GM19238 (cell line): Measurements from ENCODE around the gene BRSK2.
"Not testable (repeated sequence)": the region's sequence is repeated elsewhere in the genome, so short reads cannot be mapped to it uniquely, and the experiment has no call there.

Experiments
- DNase-seq: peaks from one replicate; pipeline ENCODE4 v3.0.0; 2011; ENCODE audit warnings: low spot score; ENCODE audit not compliant: insufficient read length

BRSK2 gene

DNA sequence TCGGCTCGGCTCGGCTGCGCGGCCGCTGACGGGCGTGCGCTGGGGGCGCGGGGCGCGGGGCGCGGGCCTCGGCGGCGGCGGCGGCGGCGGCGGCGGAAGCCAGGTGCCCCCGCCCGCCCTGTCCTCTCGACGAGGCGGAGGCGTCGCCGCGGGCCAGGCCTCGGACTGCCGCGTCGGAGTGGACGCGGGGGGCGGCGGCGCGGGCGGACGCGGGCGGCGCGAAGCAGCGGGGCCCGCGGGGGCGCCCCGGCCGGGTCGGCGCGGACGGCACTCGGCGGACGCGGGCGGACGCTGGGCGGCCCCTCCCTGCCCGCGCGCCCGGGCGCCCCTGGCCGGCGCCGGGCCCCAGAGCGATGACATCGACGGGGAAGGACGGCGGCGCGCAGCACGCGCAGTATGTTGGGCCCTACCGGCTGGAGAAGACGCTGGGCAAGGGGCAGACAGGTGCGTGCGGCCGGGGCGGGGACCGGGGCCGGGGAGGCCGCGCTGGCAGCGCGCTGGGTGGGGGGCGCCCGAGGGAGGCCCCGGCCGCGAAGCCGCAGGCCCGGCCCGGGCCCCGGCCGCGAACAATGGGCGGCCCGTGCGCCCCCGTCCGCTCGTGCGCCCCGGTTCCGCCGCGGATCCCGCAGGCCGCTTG is at the start of gene BRSK2:
TSS of gene BRSK2 (plus strand) at position 3 of the 637 bp plus-strand sequence. CDS start at position 354, 351 bp downstream.
- no peak for DNase-seq

DNA sequence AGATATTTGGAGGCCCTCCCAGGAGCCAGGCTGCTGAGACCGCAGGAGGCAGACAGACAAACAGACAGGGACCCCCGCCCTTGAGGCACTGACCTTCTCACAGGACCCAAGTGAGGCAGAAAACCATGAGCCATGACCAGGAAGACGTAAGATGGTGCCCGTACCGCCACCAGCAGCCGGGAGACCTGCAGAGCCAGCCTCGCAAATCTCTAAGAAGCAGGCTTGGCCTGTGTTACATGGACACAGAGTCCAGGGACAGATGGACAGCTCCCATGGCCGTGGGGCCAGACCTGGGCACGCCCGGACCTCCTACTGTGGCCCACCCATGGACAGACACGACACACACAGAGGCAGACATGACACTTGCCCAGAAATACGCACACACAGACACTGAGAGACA is 49.6 kb upstream of the BRSK2 start:
- DNase-seq: no peak

DNA sequence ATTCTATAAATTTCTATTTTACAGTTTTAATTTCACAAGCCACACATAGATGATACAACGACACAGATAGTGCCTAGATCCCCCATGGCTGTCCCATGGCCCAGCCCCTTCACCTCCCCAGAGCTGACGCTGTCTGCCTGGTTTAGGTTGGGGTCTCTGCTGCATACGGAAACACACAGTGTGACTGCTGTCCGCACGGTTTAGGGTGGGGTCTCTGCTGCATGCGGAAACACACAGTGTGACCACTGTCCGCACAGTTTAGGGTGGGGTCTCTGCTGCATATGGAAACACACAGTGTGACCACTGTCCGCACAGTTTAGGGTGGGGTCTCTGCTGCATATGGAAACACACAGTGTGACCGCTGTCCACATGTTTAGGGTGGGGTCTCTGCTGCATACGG is 48.5 kb upstream of the BRSK2 start:
- DNase-seq: not testable (repeated sequence)

DNA sequence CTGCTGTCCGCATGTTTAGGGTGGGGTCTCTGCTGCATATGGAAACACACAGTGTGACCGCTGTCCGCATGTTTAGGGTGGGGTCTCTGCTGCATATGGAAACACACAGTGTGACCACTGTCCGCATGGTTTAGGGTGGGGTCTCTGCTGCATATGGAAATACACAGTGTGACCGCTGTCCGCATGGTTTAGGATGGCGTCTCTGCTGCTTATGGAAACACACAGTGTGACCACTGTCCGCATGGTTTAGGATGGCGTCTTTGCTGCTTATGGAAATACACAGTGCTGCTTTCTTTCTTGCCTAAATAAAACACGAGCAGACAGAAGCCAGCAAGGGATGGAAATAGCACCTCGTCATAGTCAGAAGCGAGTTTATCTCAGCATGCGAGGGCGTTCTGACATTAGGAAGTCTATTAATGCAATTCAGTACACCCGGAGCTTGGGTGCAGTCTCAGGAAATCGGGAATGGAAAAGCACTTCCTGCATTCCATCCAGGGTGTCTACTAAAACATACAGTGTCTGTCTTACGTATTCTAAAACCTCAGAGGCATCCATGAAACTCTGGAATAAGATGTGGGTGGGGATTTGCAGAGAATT is 47.7 kb upstream of the BRSK2 start:
- no peak for DNase-seq

DNA sequence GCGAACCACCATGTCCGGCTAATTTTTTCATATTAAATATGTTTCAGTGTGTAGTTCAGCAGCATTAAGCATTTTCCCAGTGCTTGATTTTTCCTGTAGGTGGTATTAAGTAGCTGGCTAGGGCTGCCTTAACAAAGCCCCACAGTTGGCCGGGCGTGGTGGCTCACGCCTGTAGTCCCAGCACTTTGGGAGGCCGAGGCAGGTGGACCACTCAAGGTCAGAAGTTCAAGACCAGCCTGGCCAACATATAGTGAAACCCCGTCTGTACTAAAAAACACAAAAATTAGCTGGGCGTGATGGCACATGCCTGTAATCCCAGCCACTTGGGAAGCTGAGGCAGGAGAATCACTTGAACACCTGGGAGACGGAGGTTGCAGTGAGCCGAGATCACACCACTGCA is 46.8 kb upstream of the BRSK2 start:
- no peak for DNase-seq

DNA sequence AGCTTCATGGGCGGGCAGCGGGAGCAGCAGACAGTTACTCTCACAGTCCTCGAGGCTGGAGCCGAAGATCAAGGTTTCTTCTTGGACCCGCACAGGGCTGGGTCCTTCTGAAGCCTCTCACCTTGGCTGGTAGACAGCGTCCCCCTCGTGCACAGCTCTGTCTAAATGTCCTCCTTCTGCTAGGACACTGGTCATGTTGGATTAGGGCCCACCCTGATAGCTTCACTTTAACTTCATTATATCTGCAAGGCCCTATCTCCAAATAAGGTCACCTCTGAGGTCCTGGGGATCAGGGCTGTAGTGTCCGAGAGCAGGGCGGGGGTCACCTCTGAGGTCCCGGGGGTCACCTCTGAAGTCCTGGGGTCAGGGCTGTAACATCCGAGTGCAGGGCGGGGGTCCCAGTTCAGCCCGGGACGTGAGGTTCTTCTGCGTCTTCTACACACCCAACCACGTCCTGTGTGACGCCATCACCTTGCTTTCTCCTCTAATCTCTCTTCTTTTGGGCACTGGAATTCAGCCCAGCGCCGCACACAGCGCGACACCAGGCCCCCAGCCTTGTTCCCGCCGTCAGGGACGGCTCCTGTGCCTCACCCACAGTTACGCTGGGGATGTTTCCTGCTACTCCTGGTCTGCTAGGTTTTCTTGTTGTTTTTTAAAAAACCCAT is 46.2 kb upstream of the BRSK2 start:
- DNase-seq: no peak

DNA sequence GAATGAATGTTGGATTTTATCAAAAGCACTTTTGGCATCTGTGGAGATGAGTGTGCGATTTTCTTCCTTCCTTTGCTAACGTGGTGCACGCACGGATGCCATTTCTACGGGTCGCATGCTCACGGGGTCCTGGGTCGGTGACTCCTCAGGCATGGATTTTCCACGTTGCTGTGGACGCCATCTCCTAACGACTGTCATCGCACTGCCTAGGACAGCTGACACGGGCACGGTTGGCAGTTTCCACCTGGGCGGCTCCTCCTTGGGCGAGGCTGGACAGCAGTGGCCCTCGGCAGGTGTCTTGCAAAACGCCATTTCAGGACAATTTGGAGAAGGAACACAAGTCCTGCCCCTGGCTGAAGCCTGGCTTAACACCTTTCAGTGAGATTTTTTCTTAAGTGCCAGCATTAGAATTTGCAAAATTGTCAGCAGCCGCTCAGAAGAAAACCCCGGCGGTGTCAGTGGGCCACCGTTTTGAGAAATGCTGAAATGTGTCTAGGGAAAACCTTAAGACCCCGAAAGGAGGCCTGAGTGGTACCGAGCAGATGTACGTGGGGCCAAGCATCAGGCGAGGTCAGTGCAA is 45.6 kb upstream of the BRSK2 start:
- no peak for DNase-seq

DNA sequence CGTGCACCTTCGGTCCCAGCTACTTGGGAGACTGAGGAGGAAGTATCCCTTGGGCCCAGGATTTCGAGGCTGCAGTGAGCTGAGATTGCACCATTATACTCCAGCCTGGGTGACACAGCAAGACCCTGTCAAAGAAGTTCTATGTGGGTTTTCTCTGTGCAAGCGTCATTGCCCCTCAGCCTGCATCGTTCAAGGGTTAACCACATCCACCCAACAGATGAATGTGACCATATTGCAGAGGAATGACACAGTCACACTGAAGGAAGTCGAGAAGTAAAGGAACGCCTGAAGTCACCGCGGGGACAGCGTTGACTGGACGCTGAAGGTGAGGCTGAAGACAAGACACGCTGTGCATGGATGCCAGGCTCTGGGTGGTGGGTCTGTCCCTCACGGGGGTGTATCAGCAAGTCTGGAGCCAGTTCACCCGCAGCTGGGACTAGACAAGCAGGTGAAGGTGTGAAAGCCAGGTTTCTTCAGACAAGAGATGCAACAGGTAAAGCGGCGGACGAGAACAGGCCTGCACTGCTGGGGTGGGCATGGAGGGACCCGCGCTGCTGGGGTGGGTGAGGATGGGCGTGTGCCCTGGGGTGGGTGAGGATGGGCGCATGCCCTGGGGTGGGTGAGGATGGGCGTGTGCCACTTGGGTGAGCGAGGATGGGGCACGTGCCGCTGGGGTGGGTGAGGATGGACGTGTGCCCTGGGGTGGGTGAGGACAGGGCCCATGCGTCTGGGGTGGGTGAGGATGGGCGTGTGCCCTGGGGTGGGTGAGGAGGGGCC is 43.8 kb upstream of the BRSK2 start:
- no peak for DNase-seq

DNA sequence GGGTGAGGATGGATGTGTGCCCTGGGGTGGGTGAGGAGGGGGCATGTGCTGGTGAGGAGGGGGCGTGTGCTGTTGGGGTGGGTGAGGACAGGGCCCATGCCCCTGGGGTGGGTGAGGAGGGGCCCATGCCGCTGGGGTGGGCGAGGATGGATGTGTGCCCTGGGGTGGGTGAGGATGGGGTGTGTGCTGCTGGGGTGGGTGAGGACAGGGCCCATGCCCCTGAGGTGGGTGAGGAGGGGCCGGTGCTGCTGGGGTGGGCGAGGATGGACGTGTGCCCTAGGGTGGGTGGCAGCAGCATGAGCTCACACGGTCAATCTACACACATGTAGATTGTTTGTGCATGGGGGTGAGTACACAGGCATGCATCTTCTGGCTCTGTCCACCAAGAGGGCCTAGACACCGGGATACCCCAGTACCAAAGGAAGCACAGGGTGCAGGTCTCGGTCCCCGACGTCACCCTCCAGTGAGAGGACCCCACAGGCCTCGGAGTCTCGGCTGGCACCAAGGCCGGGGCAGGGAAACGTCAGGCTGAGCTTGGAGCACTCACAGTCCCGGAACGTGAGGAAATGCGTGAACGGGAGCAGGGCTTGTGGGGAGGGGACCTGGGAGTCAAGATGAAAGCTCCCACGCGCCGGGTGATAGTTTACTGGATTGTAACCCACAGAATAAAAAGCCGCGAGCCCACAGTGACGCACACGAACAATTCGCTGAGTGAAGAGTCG is 42.9 kb upstream of the BRSK2 start:
- DNase-seq: no peak

DNA sequence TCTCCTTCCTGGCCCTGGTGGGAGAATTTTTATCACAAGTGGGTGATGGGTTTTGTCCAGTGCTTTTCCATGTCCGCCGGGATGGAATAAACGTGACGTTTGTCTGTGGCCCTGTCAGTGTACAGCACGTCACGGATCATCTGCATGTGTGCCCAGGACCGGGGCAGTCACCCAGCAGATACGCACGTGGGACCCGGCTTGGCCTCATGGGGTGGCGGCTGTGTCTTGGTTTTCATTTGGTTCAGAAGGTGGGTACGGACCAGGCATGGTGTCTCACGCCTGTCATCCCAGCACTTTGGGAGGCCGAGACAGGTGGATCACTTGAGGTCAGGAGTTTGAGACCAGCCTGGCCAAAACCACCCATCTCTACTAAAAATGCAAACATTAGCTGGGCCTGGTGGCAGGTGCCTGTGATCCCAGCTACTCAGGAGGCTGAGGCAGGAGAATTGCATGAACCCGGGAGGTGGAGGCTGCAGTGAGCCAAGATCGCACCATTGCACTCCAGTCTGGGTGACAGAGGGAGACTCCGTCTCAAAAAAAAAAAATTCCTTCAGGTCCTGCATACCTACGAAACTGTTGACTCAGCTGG is 42.2 kb upstream of the BRSK2 start:
- DNase-seq: not testable (repeated sequence)

DNA sequence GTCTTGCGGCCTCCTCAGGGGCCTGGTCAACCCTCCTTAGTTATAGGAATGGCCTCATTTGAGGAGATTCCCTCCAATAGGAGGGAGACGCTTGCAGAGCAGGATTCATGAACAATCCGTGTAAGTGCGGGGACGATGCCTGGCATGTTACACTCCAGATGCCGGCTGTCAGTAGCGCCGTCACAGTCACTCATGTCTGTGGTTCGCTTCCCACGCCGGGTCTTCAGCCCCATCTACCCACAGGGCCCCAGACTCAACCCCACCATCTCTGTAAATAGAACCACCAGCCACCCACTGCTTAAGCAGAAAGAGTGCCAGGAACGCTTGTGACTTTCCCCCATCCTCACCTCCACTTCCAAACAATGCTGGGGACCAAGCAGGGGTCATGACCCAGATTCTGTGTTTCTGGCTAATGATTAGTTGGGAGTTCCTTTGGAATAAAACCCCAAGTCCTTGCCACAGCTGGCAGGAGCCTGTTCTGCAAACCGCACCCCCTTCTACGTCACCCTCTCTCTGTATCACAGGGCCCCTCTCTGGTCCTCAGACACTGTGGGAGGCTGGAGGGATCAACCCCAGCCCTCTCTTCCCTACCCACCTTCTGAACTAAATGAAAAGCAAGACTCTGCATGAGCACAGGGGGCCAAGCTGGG is 41.5 kb upstream of the BRSK2 start:
- DNase-seq: no peak

DNA sequence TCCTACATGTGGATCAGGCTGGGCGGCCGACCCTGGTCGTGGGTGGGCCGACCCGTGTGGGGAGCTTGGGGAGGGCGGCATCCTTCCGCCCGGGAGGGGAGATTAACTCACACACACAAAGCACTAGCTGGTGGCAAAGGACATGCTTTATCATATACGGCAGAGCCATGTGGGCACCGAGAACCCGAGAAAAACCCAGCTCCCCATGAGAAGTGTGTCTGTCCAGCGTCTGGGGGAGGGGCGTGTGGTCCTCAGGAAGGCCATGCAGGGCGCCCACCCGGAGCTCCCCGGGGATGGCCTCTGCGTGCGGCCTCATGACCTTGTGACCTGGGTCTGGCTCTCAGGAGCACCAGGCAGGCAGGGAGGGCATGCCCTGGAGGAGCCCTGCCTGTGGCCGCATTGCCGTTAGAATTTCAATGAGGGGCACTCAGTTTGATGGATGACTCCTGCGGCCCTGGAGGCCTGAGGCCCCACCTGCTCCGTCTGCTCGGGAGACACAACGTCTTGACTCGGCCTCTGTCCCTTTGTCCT is 40.9 kb upstream of the BRSK2 start:
- no peak for DNase-seq

DNA sequence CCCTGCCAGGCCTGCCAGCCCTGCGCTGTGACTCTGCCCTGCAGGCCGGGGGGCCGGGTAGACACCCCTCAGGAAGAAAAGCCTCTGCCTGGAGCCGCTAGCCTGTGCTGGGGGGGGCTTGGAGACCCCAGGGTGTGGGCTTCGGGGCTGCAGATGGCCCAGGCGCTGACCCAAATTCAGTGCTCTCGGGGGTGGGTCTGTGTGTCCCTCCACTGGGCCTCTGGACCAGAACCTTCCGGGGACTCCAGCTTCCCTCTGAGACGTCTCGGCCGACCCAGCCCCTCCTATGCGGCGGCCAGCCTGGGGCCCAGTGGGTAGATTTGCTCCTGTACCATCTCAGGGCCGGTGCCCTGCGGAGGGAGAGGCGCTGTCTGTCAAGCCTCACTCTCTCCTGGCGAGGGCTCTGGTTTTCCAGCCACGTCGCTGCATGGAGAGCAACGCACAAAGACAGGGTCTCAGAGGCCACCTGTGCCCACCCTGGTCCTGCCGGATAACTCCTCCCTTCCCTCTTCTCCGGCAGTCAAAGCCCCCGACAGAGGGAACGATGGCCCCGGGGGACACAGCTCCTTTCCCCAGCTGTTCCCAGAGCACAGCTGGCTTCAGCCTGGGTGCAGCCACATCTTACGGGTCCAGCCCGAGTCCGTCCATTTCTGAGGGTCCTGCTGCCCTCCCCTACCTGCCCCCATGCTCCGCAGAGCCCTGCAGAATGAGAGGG is 40.2 kb upstream of the BRSK2 start:
- no peak for DNase-seq

DNA sequence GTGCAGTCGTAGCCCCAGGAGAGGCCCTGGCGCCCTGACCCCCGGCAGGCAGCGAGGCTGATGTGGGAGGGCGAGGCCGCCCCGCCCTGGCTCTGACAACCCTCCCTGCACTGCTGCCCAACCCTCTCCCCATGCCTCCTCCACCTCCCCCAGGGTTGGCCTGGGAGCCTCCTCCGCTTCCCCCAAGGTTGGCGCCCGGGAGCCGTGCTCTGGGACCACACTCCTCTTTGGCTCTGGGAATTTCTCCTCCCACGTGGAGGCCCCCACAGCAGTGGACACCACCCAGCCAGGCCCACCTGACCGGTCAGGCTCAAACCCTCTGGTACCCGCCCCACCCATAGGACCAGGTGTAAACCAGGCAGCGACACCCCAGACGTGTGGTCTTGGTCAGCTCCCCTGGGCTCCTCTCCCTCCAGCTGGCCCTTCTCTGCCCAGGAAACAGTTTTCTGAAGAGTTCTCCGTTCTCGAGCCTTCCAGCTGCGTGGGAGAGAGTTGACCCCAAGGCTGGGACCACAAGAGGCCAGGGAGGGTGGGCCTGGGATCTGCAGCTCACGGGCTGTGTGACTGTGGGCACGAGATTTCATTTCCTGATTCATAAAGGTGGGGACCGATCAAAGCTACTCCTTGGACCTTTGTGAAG is 39.5 kb upstream of the BRSK2 start:
- no peak for DNase-seq

DNA sequence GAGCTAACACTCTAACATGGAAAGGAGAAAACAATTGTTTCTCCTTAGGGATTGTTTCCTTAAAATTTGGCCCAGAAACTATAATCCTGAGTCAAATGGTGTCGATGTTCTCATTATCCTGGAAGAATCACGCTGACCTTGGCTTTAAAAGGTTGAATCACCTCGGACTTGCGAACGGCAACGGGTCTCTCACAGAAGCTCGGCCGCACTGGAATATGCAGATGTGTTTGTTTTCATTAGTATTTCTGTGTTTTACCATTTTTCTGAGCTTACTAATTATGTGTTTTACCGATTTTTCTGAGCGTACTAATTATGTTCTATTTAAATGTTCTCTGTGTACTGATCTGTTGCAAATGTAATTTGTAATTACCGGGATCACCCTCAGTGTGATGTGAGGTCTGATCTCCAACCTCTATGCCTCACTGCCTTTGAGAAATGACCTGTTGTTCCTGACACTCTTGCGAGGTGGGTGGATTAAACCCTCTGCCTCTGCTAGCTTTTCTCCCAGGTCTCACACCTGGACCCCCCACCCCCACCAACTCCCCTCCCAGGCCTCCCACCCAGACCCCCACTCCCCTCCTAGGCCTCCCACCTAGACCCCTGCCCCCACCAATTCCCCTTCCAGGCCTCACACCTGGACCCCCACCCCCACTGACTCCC is 38.3 kb upstream of the BRSK2 start:
- no peak for DNase-seq

DNA sequence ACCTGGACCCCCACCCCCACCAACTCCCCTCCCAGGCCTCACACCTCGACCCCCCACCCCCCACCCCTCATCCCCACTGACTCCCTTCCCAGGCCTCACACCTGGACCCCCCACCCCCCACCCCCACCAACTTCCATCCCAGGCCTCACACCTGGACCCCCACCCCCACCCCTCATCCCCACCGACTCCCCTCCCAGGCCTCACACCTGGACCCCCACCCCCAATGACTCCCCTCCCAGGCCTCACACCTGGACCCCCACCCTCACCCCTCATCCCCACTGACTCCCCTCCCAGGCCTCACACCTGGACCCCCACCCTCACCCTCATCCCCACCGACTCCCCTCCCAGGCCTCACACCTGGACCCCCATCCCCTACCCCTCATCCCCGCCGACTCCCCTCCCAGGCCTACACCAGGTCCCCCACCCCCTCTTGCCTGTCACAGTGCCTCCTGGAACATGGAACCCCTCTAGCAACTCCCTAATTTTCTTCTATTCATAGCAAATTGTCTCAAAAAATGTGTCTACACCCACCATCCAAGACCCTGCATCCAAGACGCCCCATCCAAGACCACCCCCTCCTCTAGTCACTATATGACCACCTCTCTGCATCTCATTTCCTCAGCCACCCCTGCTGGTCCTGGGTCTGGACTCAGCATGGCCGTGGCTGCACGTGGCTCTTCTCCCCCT is 36.9 kb upstream of the BRSK2 start:
- no peak for DNase-seq

DNA sequence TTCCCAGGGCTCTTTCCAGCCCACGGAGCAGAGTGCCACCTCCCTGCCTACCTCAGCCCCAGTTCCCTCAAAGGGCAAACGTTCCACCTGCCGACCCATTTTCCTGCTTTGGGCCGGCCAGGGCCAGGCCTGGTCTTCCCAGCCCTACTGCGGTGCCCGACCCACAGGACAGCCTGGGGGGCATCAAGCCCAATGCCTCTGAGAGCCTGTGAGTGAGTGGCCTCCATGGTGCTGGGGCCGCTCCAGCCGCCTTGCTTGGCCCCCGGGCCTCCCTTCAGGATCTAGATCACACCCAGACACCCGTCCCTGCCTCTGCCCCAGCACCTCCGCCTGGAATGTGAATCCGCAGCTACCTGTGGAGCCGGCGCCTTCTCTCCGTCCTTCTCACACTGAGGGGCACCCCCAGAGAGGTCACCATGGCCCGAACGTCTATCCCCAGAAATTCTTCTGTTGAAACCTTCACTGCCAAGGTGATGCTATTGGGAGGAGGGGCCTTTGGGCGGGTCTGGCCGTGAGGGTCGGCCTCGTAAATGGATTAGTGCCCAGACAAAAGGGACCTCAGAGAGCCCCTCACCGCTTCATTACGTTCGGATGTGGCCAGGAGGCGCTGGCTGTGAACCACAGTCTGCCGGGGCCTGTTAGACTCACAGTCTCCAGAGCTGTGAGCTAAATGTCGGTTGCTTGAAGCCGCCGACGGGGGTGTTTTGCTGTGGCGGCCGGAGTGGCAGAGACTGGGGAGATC is 36.2 kb upstream of the BRSK2 start:
- DNase-seq: no peak
